ENCODE measurements around the gene F13A1. TPM values are rescaled to one million over a fixed set of nuclear protein-coding genes. Genes with fewer than 3 reads are reported as not detected.

The F13A1 gene
- total and polyA plus RNA-seq, 4 donors = 4.3 to 69.9 (median 23.4) TPM

DNA sequence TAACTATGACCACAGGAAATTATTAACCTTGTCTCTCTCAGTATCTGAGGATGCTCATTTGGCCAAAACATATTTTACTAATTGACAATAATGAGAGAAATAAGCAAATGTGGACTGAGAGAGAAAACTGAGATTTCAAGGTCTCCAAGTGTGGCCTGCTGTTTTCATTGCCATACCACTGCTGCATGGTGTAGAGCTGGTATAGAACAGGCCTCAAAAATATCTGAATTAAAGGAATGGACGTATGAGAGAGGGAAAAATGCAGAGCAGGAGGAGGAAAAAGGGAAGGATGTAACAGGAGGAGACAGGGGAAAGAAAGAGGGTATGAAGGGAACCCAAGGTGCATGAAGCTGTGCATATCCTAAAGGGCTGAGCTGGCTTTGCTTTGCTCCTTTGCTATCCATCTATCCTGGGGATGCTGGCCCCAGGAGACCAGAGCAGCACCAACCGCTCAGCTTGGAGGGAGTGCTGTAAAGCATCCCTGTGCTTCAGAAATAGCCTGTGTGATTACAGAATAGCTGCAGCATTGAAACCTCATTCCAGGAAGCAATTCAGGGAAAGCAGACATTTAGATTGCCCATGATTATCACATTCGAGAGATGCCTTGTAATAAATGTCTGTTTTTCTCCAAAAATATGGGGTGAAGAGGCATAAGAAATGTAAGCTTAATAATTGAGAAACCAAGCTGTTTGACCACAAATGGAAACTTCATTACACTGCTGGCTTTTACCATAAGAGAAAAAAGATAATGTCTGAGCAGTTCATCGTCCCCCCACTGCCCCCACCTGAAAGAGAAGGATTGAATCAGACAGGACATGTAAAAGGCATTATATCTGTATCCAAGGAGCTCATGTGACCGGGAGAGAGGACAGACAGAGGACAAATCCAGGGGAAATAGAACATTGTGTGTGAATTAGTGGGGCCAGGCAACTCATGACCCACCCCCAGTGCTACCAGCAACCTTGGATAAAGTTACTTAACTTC is 80.6 kb downstream of the F13A1 start:
- no peak overlapping the region for H3K9ac ChIP-seq (ENCODE audit: insufficient read depth in 1 of 2, low read length in 2 of 2)
- peaks cover 0 to 2% (median 0%) of the 10 kb centered on the region in 4 donors for H3K9me3 ChIP-seq (ENCODE audit: control insufficient read depth in 4 of 4, insufficient read depth in 3 of 4, low read length in 3 of 4)
- DNase-seq = no peak
- WGBS, 2 donors = 63 to 75% methylated on average over 5 of the region's 5 CpGs
- no peaks in the 10 kb centered on the region for H3K36me3 ChIP-seq (ENCODE audit: control insufficient read depth in 4 of 4, insufficient read depth in 4 of 4, low read length in 4 of 4)
- H3K27ac ChIP-seq (ENCODE audit: low read depth in 1 of 2, low read length in 1 of 2) = no peak overlapping the region
- no peaks in the 10 kb centered on the region for H3K4me1 ChIP-seq (ENCODE audit: control insufficient read depth in 5 of 5, insufficient read depth in 5 of 5, low read length in 5 of 5)
- no peak for ATAC-seq (ENCODE audit: insufficient read depth, low FRiP score)
- TF ChIP-seq, protein P1, sequence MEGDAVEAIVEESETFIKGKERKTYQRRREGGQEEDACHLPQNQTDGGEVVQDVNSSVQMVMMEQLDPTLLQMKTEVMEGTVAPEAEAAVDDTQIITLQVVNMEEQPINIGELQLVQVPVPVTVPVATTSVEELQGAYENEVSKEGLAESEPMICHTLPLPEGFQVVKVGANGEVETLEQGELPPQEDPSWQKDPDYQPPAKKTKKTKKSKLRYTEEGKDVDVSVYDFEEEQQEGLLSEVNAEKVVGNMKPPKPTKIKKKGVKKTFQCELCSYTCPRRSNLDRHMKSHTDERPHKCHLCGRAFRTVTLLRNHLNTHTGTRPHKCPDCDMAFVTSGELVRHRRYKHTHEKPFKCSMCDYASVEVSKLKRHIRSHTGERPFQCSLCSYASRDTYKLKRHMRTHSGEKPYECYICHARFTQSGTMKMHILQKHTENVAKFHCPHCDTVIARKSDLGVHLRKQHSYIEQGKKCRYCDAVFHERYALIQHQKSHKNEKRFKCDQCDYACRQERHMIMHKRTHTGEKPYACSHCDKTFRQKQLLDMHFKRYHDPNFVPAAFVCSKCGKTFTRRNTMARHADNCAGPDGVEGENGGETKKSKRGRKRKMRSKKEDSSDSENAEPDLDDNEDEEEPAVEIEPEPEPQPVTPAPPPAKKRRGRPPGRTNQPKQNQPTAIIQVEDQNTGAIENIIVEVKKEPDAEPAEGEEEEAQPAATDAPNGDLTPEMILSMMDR (IDR thresholded peaks at IDR 0.05; ENCODE audit: control extremely low read depth, extremely low read depth) = no peak
- no peak overlapping the region for H3K4me3 ChIP-seq
- H3K27me3 ChIP-seq (ENCODE audit: control insufficient read depth in 3 of 3, insufficient read depth in 3 of 3, low read length in 2 of 3) = no peaks in the 10 kb centered on the region

DNA sequence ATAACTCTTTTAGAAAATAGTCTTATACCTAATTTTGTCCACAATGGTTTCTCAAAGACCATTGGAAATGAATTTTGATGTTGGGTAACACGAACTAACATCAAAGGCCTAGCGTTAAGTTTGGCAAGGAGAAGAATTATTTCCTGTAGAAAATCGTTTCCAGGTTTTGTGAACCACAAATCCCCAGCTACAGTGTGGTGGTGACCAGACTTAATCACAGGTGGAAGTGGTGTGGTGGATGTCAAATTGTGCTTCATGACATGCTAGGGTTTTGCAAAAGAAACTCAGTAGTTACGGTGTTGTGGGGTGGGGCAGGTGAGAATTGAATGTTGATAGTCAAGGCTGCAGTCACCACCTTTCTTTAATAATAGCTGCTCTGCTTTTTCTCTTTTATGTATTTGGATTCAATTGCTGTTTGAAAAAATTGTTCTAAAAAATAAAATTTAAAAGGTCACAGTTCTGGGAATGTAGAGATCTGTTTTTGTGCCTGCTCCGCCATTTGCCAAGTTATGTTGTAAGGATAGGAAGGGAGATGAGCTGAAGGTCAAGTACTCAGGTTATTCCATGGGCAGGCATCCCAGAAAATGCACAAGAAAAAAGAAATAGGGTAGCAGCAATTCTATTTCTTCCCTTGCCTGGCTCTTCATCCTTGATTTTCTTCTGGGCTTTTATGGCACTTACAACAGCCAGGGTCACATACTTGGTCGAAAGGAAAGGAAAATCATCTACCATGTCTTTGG is 83.6 kb downstream of the F13A1 start:
- Histone ChIP-seq H3K4me3 (no peak overlapping the region), H3K27me3 (ENCODE audit: control insufficient read depth in 3 of 3, insufficient read depth in 3 of 3, low read length in 2 of 3) (no peaks in the 10 kb centered on the region), H3K9me3 (ENCODE audit: control insufficient read depth in 4 of 4, insufficient read depth in 3 of 4, low read length in 3 of 4) (no peaks in the 10 kb centered on the region), H3K9ac (ENCODE audit: insufficient read depth in 1 of 2, low read length in 2 of 2) (no peak overlapping the region), H3K36me3 (ENCODE audit: control insufficient read depth in 4 of 4, insufficient read depth in 4 of 4, low read length in 4 of 4) (no peaks in the 10 kb centered on the region), H3K27ac (ENCODE audit: low read depth in 1 of 2, low read length in 1 of 2) (no peak overlapping the region), H3K4me1 (ENCODE audit: control insufficient read depth in 5 of 5, insufficient read depth in 5 of 5, low read length in 5 of 5) (no peaks in the 10 kb centered on the region)
- no peak for ATAC-seq (ENCODE audit: insufficient read depth, low FRiP score)
- DNase-seq = no peak
- 62 to 63% methylated on average over 6 of the region's 6 CpGs for WGBS, 2 donors
- TF ChIP-seq, protein P1 (IDR thresholded peaks at IDR 0.05; ENCODE audit: control extremely low read depth, extremely low read depth) = no peak

DNA sequence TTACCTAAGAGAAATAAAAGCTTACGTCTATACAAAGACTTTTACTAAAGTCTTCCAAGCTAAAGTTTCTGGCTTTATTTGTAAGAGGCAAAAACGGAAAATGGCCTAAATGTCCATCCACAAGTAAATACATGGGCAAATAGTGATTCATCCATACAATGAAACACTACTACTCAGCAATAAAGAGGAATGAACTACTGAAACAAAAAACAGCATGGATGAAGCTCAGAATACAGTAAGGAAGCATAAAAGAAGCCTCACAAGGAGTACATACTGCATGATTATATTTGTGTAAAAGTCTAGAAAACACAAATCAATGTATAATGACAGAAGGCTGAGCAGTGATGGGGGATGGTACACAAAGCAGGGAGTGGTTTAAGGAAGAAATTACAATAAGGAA is 84.7 kb downstream of the F13A1 start:
- Histone ChIP-seq H3K9ac (ENCODE audit: insufficient read depth in 1 of 2, low read length in 2 of 2) (no peak overlapping the region), H3K36me3 (ENCODE audit: control insufficient read depth in 4 of 4, insufficient read depth in 4 of 4, low read length in 4 of 4) (no peaks in the 10 kb centered on the region), H3K4me3 (no peak overlapping the region), H3K27ac (ENCODE audit: low read depth in 1 of 2, low read length in 1 of 2) (no peak overlapping the region), H3K9me3 (ENCODE audit: control insufficient read depth in 4 of 4, insufficient read depth in 3 of 4, low read length in 3 of 4) (no peaks in the 10 kb centered on the region), H3K27me3 (ENCODE audit: control insufficient read depth in 3 of 3, insufficient read depth in 3 of 3, low read length in 2 of 3) (no peaks in the 10 kb centered on the region), H3K4me1 (ENCODE audit: control insufficient read depth in 5 of 5, insufficient read depth in 5 of 5, low read length in 5 of 5) (no peaks in the 10 kb centered on the region)
- TF ChIP-seq, protein P1 (IDR thresholded peaks at IDR 0.05; ENCODE audit: control extremely low read depth, extremely low read depth) = no peak
- ATAC-seq (ENCODE audit: insufficient read depth, low FRiP score) (no peak), DNase-seq (no peak)
- WGBS, 2 donors = 86 to 93% methylated on average over 2 of the region's 2 CpGs
